Activated naive CD8-positive, alpha-beta T cell treated with anti-CD3 and anti-CD28 coated beads, Interleukin-2, amount 10 ng/mL, durations not matched to agents 7 days and 5 days (primary cell): ENCODE results near the gene MYDGF. TPM values are rescaled to one million over a fixed set of nuclear protein-coding genes. Genes with fewer than 3 reads are reported as not detected.

Source experiments
- ATAC-seq: fragments of 150-1000 bp; cut with Tn5 transposase; one replicate; pipeline ENCODE4 v1.10.0; 2021; ENCODE audit warnings: low read depth, moderate library complexity
- POLR2A ChIA-PET: fragments of 350-600 bp; sonication (Branson Sonifier 250); formaldehyde crosslinking; loops from one replicate; lab custom pipeline; 2021; ENCODE audit warnings: antibody characterized with exemption; lab: Charles Lee
- DNase-seq: peaks from one replicate; pipeline ENCODE4 v3.0.0; 2021
- H3K27ac Mint-ChIP-seq: one replicate; pipeline ENCODE4 v1.8.0; 2022; ENCODE audit warnings: mild to moderate bottlenecking, mixed read lengths
- H3K27me3 Mint-ChIP-seq: one replicate; pipeline ENCODE4 v1.8.0; 2022; ENCODE audit warnings: mild to moderate bottlenecking, moderate library complexity, mixed read lengths
- H3K36me3 Mint-ChIP-seq: one replicate; pipeline ENCODE4 v1.8.0; 2021; ENCODE audit warnings: mild to moderate bottlenecking, mixed read lengths
- H3K4me1 Mint-ChIP-seq: one replicate; pipeline ENCODE4 v1.8.0; 2021; ENCODE audit warnings: mixed read lengths
- H3K4me3 Mint-ChIP-seq: one replicate; pipeline ENCODE4 v1.8.0; 2022; ENCODE audit warnings: mild to moderate bottlenecking, moderate library complexity, mixed read lengths
- H3K9me3 Mint-ChIP-seq: one replicate; pipeline ENCODE4 v1.8.0; 2021; ENCODE audit warnings: mixed read lengths
- total RNA-seq, 2 experiments: library from RNA; stranded (reverse); gene quantifications; one replicate each; pipeline ENCODE4 v1.2.3, GENCODE V29; 2021

MYDGF gene
- total RNA-seq, 2 experiments from 2014 or later: 33.3 to 34.8 TPM

- Mint-ChIP-seq H3K4me1 (no peaks in the 10 kb centered on the region), H3K27me3 (peaks cover 6% of the 10 kb centered on the region)
- POLR2A ChIA-PET: no interaction called here
Measured at GRCh38 chr19:4620675-4621074, 49.5 kb downstream of the MYDGF start.

GRCh38 chr19:4619668-4620294, 50.4 kb downstream of the MYDGF start:
- no peaks in the 10 kb centered on the region for H3K4me1 Mint-ChIP-seq
- H3K27ac Mint-ChIP-seq: no peak overlapping the region
- POLR2A ChIA-PET: no interaction called here
- ATAC-seq: no peak
- DNase-seq: no peak
- no peaks in the 10 kb centered on the region for H3K36me3 Mint-ChIP-seq
- peaks cover 8% of the 10 kb centered on the region for H3K27me3 Mint-ChIP-seq
- no peak overlapping the region for H3K4me3 Mint-ChIP-seq
- no peaks in the 10 kb centered on the region for H3K9me3 Mint-ChIP-seq

More at GRCh38 chr19:4620675-4621074, 49.5 kb downstream of the MYDGF start:
- no peak overlapping the region for H3K27ac Mint-ChIP-seq
- no peak overlapping the region for H3K4me3 Mint-ChIP-seq
- H3K36me3 Mint-ChIP-seq: no peaks in the 10 kb centered on the region
- H3K9me3 Mint-ChIP-seq: no peaks in the 10 kb centered on the region
- no peak for ATAC-seq
- no peak for DNase-seq

GRCh38 chr19:4618019-4618418, 52.1 kb downstream of the MYDGF start:
- POLR2A ChIA-PET: interaction anchor here (0.7 kb wide), 1 partner anchor 10 kb away, joined by 3 read pairs; no protein-coding TSS in a partner anchor
- no peak for ATAC-seq
- Mint-ChIP-seq H3K9me3 (no peaks in the 10 kb centered on the region), H3K27ac (no peak overlapping the region), H3K36me3 (no peaks in the 10 kb centered on the region), H3K4me1 (no peaks in the 10 kb centered on the region), H3K4me3 (no peak overlapping the region), H3K27me3 (peaks cover 8% of the 10 kb centered on the region)
- no peak for DNase-seq

GRCh38 chr19:4613254-4613751, 56.8 kb downstream of the MYDGF start:
- Mint-ChIP-seq H3K27ac (no peak overlapping the region), H3K4me1 (no peaks in the 10 kb centered on the region), H3K36me3 (no peaks in the 10 kb centered on the region), H3K27me3 (peaks cover 22% of the 10 kb centered on the region), H3K4me3 (no peak overlapping the region), H3K9me3 (no peaks in the 10 kb centered on the region)
- no peak for DNase-seq
- ATAC-seq: no peak
- POLR2A ChIA-PET: no interaction called here

- H3K4me1 Mint-ChIP-seq: no peaks in the 10 kb centered on the region
- no peaks in the 10 kb centered on the region for H3K36me3 Mint-ChIP-seq
- peaks cover 25% of the 10 kb centered on the region for H3K27me3 Mint-ChIP-seq
- H3K9me3 Mint-ChIP-seq: no peaks in the 10 kb centered on the region
- no peak for DNase-seq
- no peak overlapping the region for H3K4me3 Mint-ChIP-seq
- H3K27ac Mint-ChIP-seq: no peak overlapping the region
- POLR2A ChIA-PET: no interaction called here
- ATAC-seq: no peak
Measured at GRCh38 chr19:4609878-4610511, 60.1 kb downstream of the MYDGF start.

Other genes with a start within 250 kb of the MYDGF start
- gene UBXN6, start 212.5 kb downstream of the MYDGF start, total RNA-seq: 10 to 100 TPM; 50.0 to 56.7 TPM
- gene HDGFL2, start 198.0 kb downstream of the MYDGF start, total RNA-seq: 10 to 100 TPM; 56.5 to 58.0 TPM
- gene PLIN4, start 151.9 kb downstream of the MYDGF start, total RNA-seq: under 1 TPM; 0.06 to 0.11 TPM
- gene PLIN5, start 135.1 kb downstream of the MYDGF start, total RNA-seq: 1 to 10 TPM in 1 of 2 experiments, under 1 TPM in 1; 0.37 to 1.1 TPM
- not detected for gene LRG1, start 130.3 kb downstream of the MYDGF start, total RNA-seq
- 1 to 10 TPM in 1 of 2 experiments, under 1 TPM in 1; 1.00 to 1.3 TPM for gene SEMA6B, start 110.7 kb downstream of the MYDGF start, total RNA-seq
- gene TNFAIP8L1, start 30.8 kb downstream of the MYDGF start, total RNA-seq: 10 to 100 TPM; 18.9 to 19.5 TPM
- gene DPP9, start 53.5 kb upstream of the MYDGF start, total RNA-seq: 10 to 100 TPM; 91.7 TPM
- gene FEM1A, start 121.4 kb upstream of the MYDGF start, total RNA-seq: 10 to 100 TPM; 12.5 to 12.6 TPM
- 10 to 100 TPM; 14.1 to 14.3 TPM for gene TICAM1, start 161.4 kb upstream of the MYDGF start, total RNA-seq
- 10 to 100 TPM; 22.8 to 25.5 TPM for gene PLIN3, start 197.3 kb upstream of the MYDGF start, total RNA-seq
- 1 to 10 TPM; 7.5 to 8.8 TPM for gene ARRDC5, start 232.6 kb upstream of the MYDGF start, total RNA-seq
- 100 to 1,000 TPM in 1 of 2 experiments, 10 to 100 TPM in 1; 90.8 to 103 TPM for gene UHRF1, start 239.2 kb upstream of the MYDGF start, total RNA-seq